ENCODE results near the gene DNAJC22. TPM values are rescaled to one million over a fixed set of nuclear protein-coding genes. Genes with fewer than 3 reads are reported as not detected.
A peak's percentile ranks its signal among the peaks of the same experiment; 100 is the strongest.

The DNAJC22 gene
- total and polyA plus RNA-seq, 2 of the 13 experiments (the other 11 are each of a cell fraction or from before 2014, with no cell fraction given), result 25.2 to 31.7 TPM

GRCh38 chr12:49322708-49323523 is 23.8 kb upstream of the DNAJC22 start, which contains the start of gene TROAP (continued):
- peak; percentile 99 for TF ChIP-seq ARID4A (CRISPR knock-in tag; IDR thresholded peaks at IDR 0.05; ENCODE audit: borderline replicate concordance)
- no peak for TF ChIP-seq SOX6 (IDR thresholded peaks at IDR 0.05)
- 0 out of 2 replicates have a peak, but pooled peaks have one; percentile 8 for TF ChIP-seq SOX6 (CRISPR knock-in tag; IDR thresholded peaks at IDR 0.05)
- TF ChIP-seq MXI1 (IDR thresholded peaks at IDR 0.05; ENCODE audit: borderline replicate concordance, low read depth, low read length), result peak; percentile 89; the same call in 2 of the 3 replicates
- TF ChIP-seq CBX1 (IDR thresholded peaks at IDR 0.05; ENCODE audit: low read depth), result no peak
- TF ChIP-seq MYPOP (CRISPR knock-in tag; IDR thresholded peaks at IDR 0.05), result peak; percentile 77; the same call in 1 of the 2 replicates
- peak; percentile 86 for TF ChIP-seq CREB1 (IDR thresholded peaks at IDR 0.05)
- peak; percentile 97 for TF ChIP-seq CREB1 (CRISPR knock-in tag; IDR thresholded peaks at IDR 0.05)
- TF ChIP-seq FOXK1 (CRISPR knock-in tag; IDR thresholded peaks at IDR 0.05; ENCODE audit: borderline replicate concordance, low read depth), result peak; percentile 46; the same call in 1 of the 2 replicates
- TF ChIP-seq ZFX (CRISPR knock-in tag; IDR thresholded peaks at IDR 0.05; ENCODE audit: low read depth), result peak; percentile 84
- TF ChIP-seq MED13 (CRISPR knock-in tag; IDR thresholded peaks at IDR 0.05), result no peak
- no peak for TF ChIP-seq NR3C1 (CRISPR knock-in tag; IDR thresholded peaks at IDR 0.05)
- 0 out of 2 replicates have a peak, but pooled peaks have one; percentile 50 for TF ChIP-seq HNRNPL (IDR thresholded peaks at IDR 0.05; ENCODE audit: low read depth, low read length)
- peak; percentile 63 for TF ChIP-seq ASH2L (IDR thresholded peaks at IDR 0.05; ENCODE audit: insufficient read length, low read depth, low read length)
- TF ChIP-seq ZNF251 (CRISPR knock-in tag; IDR thresholded peaks at IDR 0.05), result no peak
- TF ChIP-seq KDM5A (IDR thresholded peaks at IDR 0.05; ENCODE audit: borderline replicate concordance, low read length), result peak; percentile 92
- TF ChIP-seq ATF7-NPFF (CRISPR knock-in tag; IDR thresholded peaks at IDR 0.05; ENCODE audit: low read depth), result peak; percentile 28; the same call in 1 of the 2 replicates
- TF ChIP-seq ATF1 (CRISPR knock-in tag; IDR thresholded peaks at IDR 0.05), result peak; percentile 89
- TF ChIP-seq RBFOX2 (IDR thresholded peaks at IDR 0.05; ENCODE audit: low read depth, low read length), result peak; percentile 81
